Keratinocyte (primary cell): ENCODE measurements around the gene TK2. TPM values are rescaled to one million over a fixed set of nuclear protein-coding genes. Genes with fewer than 3 reads are reported as not detected.

Source experiments
- DNase-seq: peaks from one replicate; pipeline ENCODE4 v3.0.0-alpha.2; 2011; ENCODE audit warnings: low read depth, missing footprints, low spot score
- FAIRE-seq: peaks from 2 replicates; lab custom pipeline; 2011; peaks lifted over from hg19 to GRCh38; lab: Jason Lieb, UNC
- H2AFZ ChIP-seq: 2 replicates; pipeline ENCODE4 v1.6.0; 2012; ENCODE audit warnings: low read length, control low read depth, inconsistent platforms; ENCODE audit not compliant: control insufficient read depth
- H3K27ac ChIP-seq: 2 replicates; pipeline ENCODE4 v1.5.1; 2011; ENCODE audit warnings: low read length; ENCODE audit not compliant: control insufficient read depth, insufficient read depth
- H3K27me3 ChIP-seq: 3 replicates; pipeline ENCODE4 v1.6.0; 2011; ENCODE audit warnings: low read length; ENCODE audit not compliant: control insufficient read depth, insufficient read depth; ENCODE audit errors: extremely low read depth
- H3K36me3 ChIP-seq, 2 experiments: 2 replicates in 1 of 2; 3 replicates in 1 of 2; pipeline ENCODE4 v1.5.1; 2011; ENCODE audit warnings: low read length in 2 of 2, mild to moderate bottlenecking in 1 of 2; ENCODE audit not compliant: control insufficient read depth in 2 of 2, insufficient read depth in 2 of 2; ENCODE audit errors: extremely low read depth in 1 of 2
- H3K4me1 ChIP-seq: 3 replicates; pipeline ENCODE4 v1.5.1; 2011; ENCODE audit warnings: low read length; ENCODE audit not compliant: control insufficient read depth, insufficient read depth; ENCODE audit errors: extremely low read depth
- H3K4me2 ChIP-seq: 3 replicates; pipeline ENCODE4 v1.6.0; 2011; ENCODE audit warnings: low read depth, low read length; ENCODE audit not compliant: control insufficient read depth, insufficient read depth; ENCODE audit errors: extremely low read depth
- H3K4me3 ChIP-seq, 3 experiments: fragments of 200-600 bp in 1 of 3; sonication (generic) in 1 of 3; 2 replicates in 2 of 3; 3 replicates in 1 of 3; pipeline ENCODE4 v1.5.1; 2011 to 2016; ENCODE audit warnings: low read length in 3 of 3, mild to moderate bottlenecking in 3 of 3, control low read depth in 2 of 3, inconsistent platforms in 1 of 3, low read depth in 1 of 3, mixed read lengths in 1 of 3, mixed run types in 1 of 3, moderate library complexity in 1 of 3; ENCODE audit not compliant: control insufficient read depth in 2 of 3, insufficient read depth in 2 of 3; ENCODE audit errors: extremely low read depth in 1 of 3
- H3K79me2 ChIP-seq: 2 replicates; pipeline ENCODE4 v1.6.0; 2012; ENCODE audit warnings: low read length; ENCODE audit not compliant: control insufficient read depth, insufficient read depth
- H3K9ac ChIP-seq: 3 replicates; pipeline ENCODE4 v1.6.0; 2011; ENCODE audit warnings: low read length; ENCODE audit not compliant: control insufficient read depth, insufficient read depth; ENCODE audit errors: extremely low read depth
- H3K9me1 ChIP-seq: 3 replicates; pipeline ENCODE4 v1.6.0; 2011; ENCODE audit warnings: low read length; ENCODE audit not compliant: control insufficient read depth, insufficient read depth; ENCODE audit errors: extremely low read depth
- H3K9me3 ChIP-seq: 2 replicates; pipeline ENCODE4 v1.5.1; 2012; ENCODE audit warnings: low read depth, low read length; ENCODE audit not compliant: control insufficient read depth
- H4K20me1 ChIP-seq: 3 replicates; pipeline ENCODE4 v1.6.0; 2011; ENCODE audit warnings: low read length; ENCODE audit not compliant: control insufficient read depth, insufficient read depth; ENCODE audit errors: extremely low read depth
- EZH2 ChIP-seq: IDR thresholded peaks from one replicate; pipeline ENCODE4 v1.6.1; 2012; ENCODE audit warnings: inconsistent platforms, mild to moderate bottlenecking, low read length, moderate library complexity
- dilution Hi-C: fragments of 300-500 bp; cut with MboI; formaldehyde crosslinking; loops from one replicate; pipeline ENCODE4 v1.7.0; 2020; ENCODE audit warnings: low sequenced_read_pairs; ENCODE audit not compliant: extremely low pct_ligation_motif_present
- polyA plus RNA-seq, 5 experiments: library from polyadenylated mRNA; depleted of rRNA in 3 of 5; stranded (reverse) in 3 of 5; stranded (forward) in 1 of 5; unstranded in 1 of 5; fragments of >200 nt; gene quantifications; 1 replicate in 1 of 5; 2 replicates in 3 of 5; 3 replicates in 1 of 5; pipeline versions ENCODE4 v1.2.1 to v1.2.3, GENCODE V29; 2011 to 2012; ENCODE audit warnings: missing spikeins in 2 of 5, low read depth in 1 of 5, low replicate concordance in 1 of 5
- TF ChIP-seq, protein P1 (sequence below), 3 experiments: IDR thresholded peaks in 1 of 3; conservative IDR thresholded peaks in 1 of 3; optimal IDR thresholded peaks in 1 of 3; 2 replicates in 2 of 3; 3 replicates in 1 of 3; pipeline versions ENCODE3 to v1.5.1; 2011; ENCODE audit warnings: low read length in 3 of 3, mild to moderate bottlenecking in 3 of 3, moderate library complexity in 2 of 3, control low read depth in 1 of 3, inconsistent platforms in 1 of 3; ENCODE audit not compliant: insufficient read depth in 2 of 3; ENCODE audit errors: extremely low read depth in 1 of 3

TK2 gene
- polyA plus RNA-seq, 1 donor (not counting 4 experiments of a cell fraction or from before 2014, with no cell fraction given): 19.7 TPM

DNA sequence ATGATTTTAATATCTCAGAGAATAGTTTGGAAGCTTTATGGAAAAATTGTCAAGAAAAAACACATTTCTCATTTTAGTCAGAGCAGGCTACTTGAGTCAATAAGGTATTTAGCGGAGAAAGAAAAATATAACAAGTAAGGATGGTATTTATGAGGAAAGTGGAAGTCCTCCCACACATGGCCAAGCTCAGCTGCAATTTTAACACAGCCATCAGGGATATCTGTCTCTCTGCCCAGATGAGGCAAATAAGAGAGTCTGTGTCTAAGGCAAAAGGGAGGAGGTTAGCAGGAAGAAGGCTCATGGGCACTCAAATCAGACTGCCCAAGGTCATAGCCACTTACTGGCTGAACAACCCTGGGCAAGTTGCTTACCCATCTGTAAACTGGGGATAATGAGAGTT is 24.2 kb upstream of the TK2 start:
- dilution Hi-C loops: no loop called here
- DNase-seq: no peak

DNA sequence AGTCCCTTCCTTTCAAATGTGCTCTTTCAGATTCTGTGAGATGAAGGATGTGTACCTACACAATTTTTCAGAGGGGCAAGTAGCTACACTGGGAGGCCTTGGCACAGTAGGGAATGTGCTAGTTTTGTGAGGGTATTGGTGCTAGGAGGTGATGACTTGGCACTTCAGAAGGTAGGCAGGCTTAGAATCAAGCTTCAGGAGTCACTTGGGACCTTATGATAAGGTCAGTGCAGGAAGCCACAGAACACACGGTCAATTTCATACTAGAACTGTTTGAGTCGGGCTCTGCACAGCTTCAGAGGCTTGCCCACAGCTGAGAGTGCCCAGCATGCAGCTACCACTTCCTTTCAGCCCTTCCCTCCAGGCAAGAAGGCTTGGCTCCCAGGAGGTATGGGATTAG is 22.4 kb upstream of the TK2 start:
- Histone ChIP-seq H3K9ac (no peak overlapping the region), H3K4me1 (peaks cover 12% of the 10 kb centered on the region), H3K4me2 (no peak overlapping the region), H4K20me1 (no peaks in the 10 kb centered on the region), H2AFZ (no peak overlapping the region), H3K9me3 (no peaks in the 10 kb centered on the region), H3K27ac (no peak overlapping the region), H3K27me3 (no peaks in the 10 kb centered on the region), H3K4me3 (no peak overlapping the region), H3K79me2 (no peaks in the 10 kb centered on the region), H3K36me3 (no peaks in the 10 kb centered on the region), H3K9me1 (no peaks in the 10 kb centered on the region)
- TF ChIP-seq, protein P1, sequence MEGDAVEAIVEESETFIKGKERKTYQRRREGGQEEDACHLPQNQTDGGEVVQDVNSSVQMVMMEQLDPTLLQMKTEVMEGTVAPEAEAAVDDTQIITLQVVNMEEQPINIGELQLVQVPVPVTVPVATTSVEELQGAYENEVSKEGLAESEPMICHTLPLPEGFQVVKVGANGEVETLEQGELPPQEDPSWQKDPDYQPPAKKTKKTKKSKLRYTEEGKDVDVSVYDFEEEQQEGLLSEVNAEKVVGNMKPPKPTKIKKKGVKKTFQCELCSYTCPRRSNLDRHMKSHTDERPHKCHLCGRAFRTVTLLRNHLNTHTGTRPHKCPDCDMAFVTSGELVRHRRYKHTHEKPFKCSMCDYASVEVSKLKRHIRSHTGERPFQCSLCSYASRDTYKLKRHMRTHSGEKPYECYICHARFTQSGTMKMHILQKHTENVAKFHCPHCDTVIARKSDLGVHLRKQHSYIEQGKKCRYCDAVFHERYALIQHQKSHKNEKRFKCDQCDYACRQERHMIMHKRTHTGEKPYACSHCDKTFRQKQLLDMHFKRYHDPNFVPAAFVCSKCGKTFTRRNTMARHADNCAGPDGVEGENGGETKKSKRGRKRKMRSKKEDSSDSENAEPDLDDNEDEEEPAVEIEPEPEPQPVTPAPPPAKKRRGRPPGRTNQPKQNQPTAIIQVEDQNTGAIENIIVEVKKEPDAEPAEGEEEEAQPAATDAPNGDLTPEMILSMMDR (optimal IDR thresholded peaks at IDR 0.05 in 1 of 3, IDR thresholded peaks at IDR 0.05 in 1 of 3, conservative IDR thresholded peaks at IDR 0.05 in 1 of 3; ENCODE audit: extremely low read depth in 1 of 3, insufficient read depth in 2 of 3, low read length in 3 of 3): no peak
- TF ChIP-seq EZH2: no peak
- dilution Hi-C loops: no loop called here
- DNase-seq: no peak
- FAIRE-seq: no peak

More for the DNA sequence above, 24.2 kb upstream of the TK2 start:
- H2AFZ ChIP-seq: no peak overlapping the region
- peaks cover 11% of the 10 kb centered on the region for H3K4me1 ChIP-seq
- H3K4me3 ChIP-seq: no peak overlapping the region
- H3K79me2 ChIP-seq: no peaks in the 10 kb centered on the region
- H3K27ac ChIP-seq: no peak overlapping the region
- H4K20me1 ChIP-seq: no peaks in the 10 kb centered on the region
- H3K9me1 ChIP-seq: no peaks in the 10 kb centered on the region
- FAIRE-seq: no peak
- no peak overlapping the region for H3K4me2 ChIP-seq
- no peaks in the 10 kb centered on the region for H3K9me3 ChIP-seq
- TF ChIP-seq EZH2: no peak
- TF ChIP-seq, protein P1 (optimal IDR thresholded peaks at IDR 0.05 in 1 of 3, IDR thresholded peaks at IDR 0.05 in 1 of 3, conservative IDR thresholded peaks at IDR 0.05 in 1 of 3; ENCODE audit: extremely low read depth in 1 of 3, insufficient read depth in 2 of 3, low read length in 3 of 3): no peak
- H3K27me3 ChIP-seq: peaks cover 16% of the 10 kb centered on the region
- H3K36me3 ChIP-seq: no peaks in the 10 kb centered on the region
- no peak overlapping the region for H3K9ac ChIP-seq
